ENCODE measurements around the gene ADGRA1. TPM values are rescaled to one million over a fixed set of nuclear protein-coding genes. Genes with fewer than 3 reads are reported as not detected.

Gene ADGRA1
- total and polyA plus RNA-seq, 10 of the 15 experiments (the other 5 are each of a cell fraction or from before 2014, with no cell fraction given): not detected

DNA sequence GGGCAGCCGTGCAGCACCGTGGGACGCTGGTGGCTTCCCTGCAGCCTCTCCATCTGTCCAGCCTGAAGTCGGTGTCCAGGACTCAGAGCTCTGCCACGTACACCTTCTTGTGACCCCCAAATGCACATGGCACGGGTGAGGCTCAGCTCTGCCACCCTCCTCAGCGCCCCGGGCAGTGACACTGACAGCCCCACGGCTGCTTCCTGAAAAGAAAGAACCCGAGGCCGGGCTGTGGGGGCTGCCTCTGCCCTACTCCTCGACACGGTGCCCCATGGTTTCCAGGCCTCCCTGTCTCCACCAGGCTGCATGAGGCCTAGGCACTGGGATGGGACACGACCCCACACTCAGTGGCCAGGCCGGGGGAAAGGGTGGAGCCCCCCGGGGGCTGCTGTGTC is 13.7 kb downstream of the ADGRA1 start:
- CTCF ChIA-PET: no interaction called here

DNA sequence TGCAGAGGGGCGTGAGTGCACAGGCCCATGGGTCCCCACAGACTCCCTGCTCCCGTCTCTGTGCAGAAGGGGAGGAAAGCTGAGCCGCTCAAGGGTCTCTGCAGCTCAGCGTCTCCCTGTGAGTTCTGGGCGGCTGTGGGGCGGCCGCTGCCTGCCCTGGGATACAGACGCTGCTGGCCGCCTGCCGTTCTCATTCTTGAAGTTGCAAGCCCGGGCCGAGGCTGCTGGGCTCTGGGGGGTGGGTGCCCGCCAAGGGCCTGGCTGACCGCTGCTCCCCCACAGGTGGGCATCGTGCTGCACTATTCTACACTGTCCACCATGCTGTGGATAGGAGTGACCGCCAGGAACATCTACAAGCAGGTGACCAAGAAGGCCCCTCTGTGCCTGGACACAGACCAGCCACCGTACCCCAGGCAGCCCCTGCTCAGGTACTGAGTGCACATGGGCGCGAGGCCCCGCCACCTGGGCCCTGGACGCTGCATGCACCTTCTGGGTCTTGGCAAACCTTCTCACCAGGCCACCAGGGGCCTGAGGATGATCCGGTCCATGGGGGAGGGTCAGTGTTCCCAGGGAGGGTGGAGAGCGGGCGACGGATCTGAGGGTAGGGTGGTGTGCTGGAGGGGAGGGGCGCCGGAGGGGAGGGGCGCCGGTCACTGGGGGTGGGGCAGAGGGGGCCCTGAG is 14.8 kb downstream of the ADGRA1 start:
- ChIA-PET POLR2A (no interaction called here), RAD21 (ENCODE audit: unreplicated experiment) (no interaction called here), SMC1A (ENCODE audit: uncharacterized antibody, unreplicated experiment) (no interaction called here), CTCF (no interaction called here)
- Histone ChIP-seq H3K4me1 (ENCODE audit: control insufficient read depth, insufficient read depth, low read length) (no peaks in the 10 kb centered on the region), H3K27ac (ENCODE audit: control insufficient read depth, insufficient read depth) (no peak overlapping the region), H2AFZ (ENCODE audit: control insufficient read depth, low read depth, low read length) (no peak overlapping the region), H3K9ac (ENCODE audit: control insufficient read depth, insufficient read depth, low read length) (no peak overlapping the region), H3K4me2 (ENCODE audit: control insufficient read depth, insufficient read depth) (no peak overlapping the region), H3K79me2 (ENCODE audit: control insufficient read depth, insufficient read depth, low read length) (no peaks in the 10 kb centered on the region), H3K4me3 (no peak overlapping the region), H3K9me3 (replicated peaks; ENCODE audit: control insufficient read depth, insufficient read depth, low read length) (no peaks in the 10 kb centered on the region; the same call in 2 of the 3 replicates), H3K27me3 (replicated peaks in 1 of 2; ENCODE audit: control insufficient read depth in 2 of 2, insufficient read depth in 2 of 2, low read length in 1 of 2) (no peaks in the 10 kb centered on the region), H3K36me3 (ENCODE audit: control insufficient read depth in 2 of 2, insufficient read depth in 2 of 2, low read length in 1 of 2) (no peaks in the 10 kb centered on the region), H4K20me1 (ENCODE audit: control insufficient read depth, insufficient read depth) (no peaks in the 10 kb centered on the region)
- no peak for FAIRE-seq
- WGBS (ENCODE audit: insufficient coverage, insufficient replicate concordance, low lambda C conversion rate, missing lambda C conversion rate): 66% methylated on average over 21 of the region's 29 CpGs
- no TSS peak for BruUV-seq (replicated peaks)
- no peak for ATAC-seq
- intact Hi-C loops (cut with micrococcal nuclease; ENCODE audit: unreplicated experiment): no loop called here
- no peak for DNase-seq (ENCODE audit: low read depth, low spot score)
- in situ Hi-C loops (cut with MboI): no loop called here
- no peak for TF ChIP-seq USF2 (IDR thresholded peaks at IDR 0.05; ENCODE audit: borderline replicate concordance, low read depth, low read length)
- no peak for TF ChIP-seq CBX5 (IDR thresholded peaks at IDR 0.05; ENCODE audit: low read depth)
- TF ChIP-seq EP300 (IDR thresholded peaks at IDR 0.05; ENCODE audit: borderline replicate concordance in 1 of 2, control insufficient read depth in 1 of 2, low read depth in 2 of 2, low read length in 2 of 2): no peak
- no peak for TF ChIP-seq SREBF1 (IDR thresholded peaks at IDR 0.05; ENCODE audit: low read length)
- TF ChIP-seq, protein P1, sequence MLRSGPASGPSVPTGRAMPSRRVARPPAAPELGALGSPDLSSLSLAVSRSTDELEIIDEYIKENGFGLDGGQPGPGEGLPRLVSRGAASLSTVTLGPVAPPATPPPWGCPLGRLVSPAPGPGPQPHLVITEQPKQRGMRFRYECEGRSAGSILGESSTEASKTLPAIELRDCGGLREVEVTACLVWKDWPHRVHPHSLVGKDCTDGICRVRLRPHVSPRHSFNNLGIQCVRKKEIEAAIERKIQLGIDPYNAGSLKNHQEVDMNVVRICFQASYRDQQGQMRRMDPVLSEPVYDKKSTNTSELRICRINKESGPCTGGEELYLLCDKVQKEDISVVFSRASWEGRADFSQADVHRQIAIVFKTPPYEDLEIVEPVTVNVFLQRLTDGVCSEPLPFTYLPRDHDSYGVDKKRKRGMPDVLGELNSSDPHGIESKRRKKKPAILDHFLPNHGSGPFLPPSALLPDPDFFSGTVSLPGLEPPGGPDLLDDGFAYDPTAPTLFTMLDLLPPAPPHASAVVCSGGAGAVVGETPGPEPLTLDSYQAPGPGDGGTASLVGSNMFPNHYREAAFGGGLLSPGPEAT (IDR thresholded peaks at IDR 0.05; ENCODE audit: low read depth): no peak
- TF ChIP-seq IKZF1 (conservative IDR thresholded peaks at IDR 0.05): no peak
- TF ChIP-seq SIX5 (IDR thresholded peaks at IDR 0.05; ENCODE audit: low read depth, low read length, severe bottlenecking): no peak
- TF ChIP-seq NR2C2 (IDR thresholded peaks at IDR 0.05; ENCODE audit: borderline replicate concordance, control insufficient read depth, insufficient read length, low read depth): no peak
- no peak for TF ChIP-seq ZNF217 (IDR thresholded peaks at IDR 0.05)
- no peak for TF ChIP-seq BHLHE40 (IDR thresholded peaks at IDR 0.05; ENCODE audit: borderline replicate concordance in 1 of 2, low read depth in 2 of 2, low read length in 1 of 2)
- TF ChIP-seq MTA2 (IDR thresholded peaks at IDR 0.05; ENCODE audit: low read depth): no peak
- no peak for TF ChIP-seq BRCA1 (IDR thresholded peaks at IDR 0.05; ENCODE audit: low read depth, low read length)
- TF ChIP-seq SMAD5 (IDR thresholded peaks at IDR 0.05; ENCODE audit: low read depth): no peak

More for the DNA sequence above, 13.7 kb downstream of the ADGRA1 start:
- no TSS peak for BruUV-seq (replicated peaks)
- Histone ChIP-seq H3K27me3 (replicated peaks in 1 of 2; ENCODE audit: control insufficient read depth in 2 of 2, insufficient read depth in 2 of 2, low read length in 1 of 2) (no peaks in the 10 kb centered on the region), H3K4me1 (ENCODE audit: control insufficient read depth, insufficient read depth, low read length) (no peaks in the 10 kb centered on the region), H3K27ac (ENCODE audit: control insufficient read depth, insufficient read depth) (no peak overlapping the region), H3K4me3 (no peak overlapping the region), H4K20me1 (ENCODE audit: control insufficient read depth, insufficient read depth) (no peaks in the 10 kb centered on the region), H2AFZ (ENCODE audit: control insufficient read depth, low read depth, low read length) (no peak overlapping the region), H3K9ac (ENCODE audit: control insufficient read depth, insufficient read depth, low read length) (no peak overlapping the region), H3K9me3 (replicated peaks; ENCODE audit: control insufficient read depth, insufficient read depth, low read length) (no peaks in the 10 kb centered on the region; the same call in 2 of the 3 replicates), H3K4me2 (ENCODE audit: control insufficient read depth, insufficient read depth) (no peak overlapping the region), H3K79me2 (ENCODE audit: control insufficient read depth, insufficient read depth, low read length) (no peaks in the 10 kb centered on the region), H3K36me3 (ENCODE audit: control insufficient read depth in 2 of 2, insufficient read depth in 2 of 2, low read length in 1 of 2) (no peaks in the 10 kb centered on the region)
- POLR2A ChIA-PET: no interaction called here
- ATAC-seq: no peak
- RAD21 ChIA-PET (ENCODE audit: unreplicated experiment): no interaction called here
- FAIRE-seq: no peak
- SMC1A ChIA-PET (ENCODE audit: uncharacterized antibody, unreplicated experiment): no interaction called here
- intact Hi-C loops (cut with micrococcal nuclease; ENCODE audit: unreplicated experiment) (no loop called here), in situ Hi-C loops (cut with MboI) (no loop called here)
- no peak for DNase-seq (ENCODE audit: low read depth, low spot score)
- 6% methylated on average over 12 of the region's 16 CpGs for WGBS (ENCODE audit: insufficient coverage, insufficient replicate concordance, low lambda C conversion rate, missing lambda C conversion rate)
- TF ChIP-seq RAD51 (IDR thresholded peaks at IDR 0.05) (no peak), NBN (IDR thresholded peaks at IDR 0.05) (no peak), CHD1 (IDR thresholded peaks at IDR 0.05; ENCODE audit: low read depth, low read length) (no peak), KAT2A (conservative IDR thresholded peaks at IDR 0.05; ENCODE audit: control insufficient read depth, low read depth, low read length) (no peak), SMARCA5 (IDR thresholded peaks at IDR 0.05) (no peak), PAX8 (IDR thresholded peaks at IDR 0.05) (no peak), MTA2 (IDR thresholded peaks at IDR 0.05; ENCODE audit: low read depth) (no peak), FOXK2 (IDR thresholded peaks at IDR 0.05) (no peak), ETV6 (conservative IDR thresholded peaks at IDR 0.05 in 1 of 2, IDR thresholded peaks at IDR 0.05 in 1 of 2; ENCODE audit: borderline replicate concordance in 1 of 2, low read depth in 1 of 2) (no peak)
